Cerebellar nuclear complex (tissue), 1 donor: ENCODE data around the gene IL24.

Source experiments
- DNase-seq, 2 experiments: peaks; one replicate each; lab custom pipeline; 2025; lab: John Stamatoyannopoulos, UW

The IL24 gene

GRCh38 chr1:206925106-206925736 lies 28.0 kb downstream of the IL24 start:
- no peak for DNase-seq

GRCh38 chr1:206926286-206926685 lies 29.0 kb downstream of the IL24 start:
- DNase-seq, result peak; percentile 6 to 30

DNA sequence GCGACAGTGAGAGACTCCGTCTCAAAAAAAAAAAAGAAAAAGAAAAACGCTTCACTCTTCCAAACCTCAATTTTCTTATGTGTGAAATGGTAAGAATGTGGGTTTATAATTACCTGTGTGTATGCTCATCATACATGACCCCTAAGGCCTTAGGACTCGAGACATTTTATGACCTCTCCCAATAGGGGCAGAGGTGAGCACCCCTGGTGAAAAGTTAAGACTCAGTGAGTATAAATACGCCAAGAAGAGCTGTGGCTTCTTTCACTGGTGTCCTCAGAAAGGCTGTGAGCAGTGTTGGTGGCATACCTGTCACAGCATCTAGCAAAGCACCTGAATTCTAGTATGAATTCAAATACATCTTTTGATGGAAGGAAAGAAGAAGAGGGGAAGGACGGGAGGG lies 32.3 kb downstream of the IL24 start:
- no peak for DNase-seq

- no peak for DNase-seq
Measured at GRCh38 chr1:206930210-206930798, 33.1 kb downstream of the IL24 start.

DNA sequence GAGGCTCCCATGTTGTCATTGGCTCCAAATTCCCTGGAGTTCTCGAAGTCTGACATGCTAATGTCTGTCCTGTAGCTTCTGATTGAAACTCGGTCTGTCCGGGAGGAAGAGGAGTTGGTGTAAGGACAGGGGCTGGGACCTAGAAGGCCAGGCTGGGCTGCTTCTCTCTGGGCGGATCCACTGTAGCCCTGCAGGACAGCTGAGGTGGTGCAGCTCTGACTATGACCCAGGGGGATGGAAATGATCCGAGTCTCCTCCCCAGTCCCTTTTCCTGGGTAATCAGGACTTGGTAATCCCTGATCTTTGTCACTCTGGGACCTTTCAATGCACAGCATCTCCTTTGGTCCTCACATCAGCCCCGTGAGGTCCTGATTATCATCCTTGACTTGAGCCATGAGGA lies 34.5 kb downstream of the IL24 start:
- DNase-seq, result no peak

- DNase-seq, result no peak
Measured at GRCh38 chr1:206932177-206932576, 34.9 kb downstream of the IL24 start.

DNA sequence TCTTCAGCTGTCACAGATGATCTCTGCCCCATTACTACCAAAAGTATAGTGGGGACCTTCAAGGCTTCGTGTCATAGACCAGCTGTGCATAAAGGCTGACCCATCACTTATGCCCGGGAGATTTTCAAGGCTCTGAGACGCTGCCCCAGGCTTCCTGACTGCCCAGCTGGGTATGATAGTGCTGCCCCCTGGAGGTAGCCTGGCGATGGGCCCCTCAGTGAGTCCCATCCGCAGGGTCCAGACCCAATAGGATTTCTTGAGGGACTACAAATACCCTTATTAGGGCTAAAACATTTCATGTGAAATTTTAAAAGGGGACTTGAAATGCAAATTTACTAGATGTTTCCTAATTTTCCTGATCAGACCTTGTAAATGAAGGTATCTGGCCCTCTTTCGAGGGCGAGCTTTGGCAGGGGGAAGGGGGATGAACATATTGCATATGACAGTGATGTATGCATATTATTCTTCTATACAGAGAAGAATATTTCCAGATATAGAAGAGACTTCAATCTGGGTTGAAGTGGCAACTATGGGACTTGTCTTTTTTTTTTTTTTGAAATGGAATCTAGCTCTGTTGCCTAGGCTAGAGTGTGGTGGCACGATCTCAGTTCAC lies 36.2 kb downstream of the IL24 start:
- DNase-seq, result no peak

- DNase-seq, result no peak
Measured at GRCh38 chr1:206935491-206936067, 38.3 kb downstream of the IL24 start.

DNA sequence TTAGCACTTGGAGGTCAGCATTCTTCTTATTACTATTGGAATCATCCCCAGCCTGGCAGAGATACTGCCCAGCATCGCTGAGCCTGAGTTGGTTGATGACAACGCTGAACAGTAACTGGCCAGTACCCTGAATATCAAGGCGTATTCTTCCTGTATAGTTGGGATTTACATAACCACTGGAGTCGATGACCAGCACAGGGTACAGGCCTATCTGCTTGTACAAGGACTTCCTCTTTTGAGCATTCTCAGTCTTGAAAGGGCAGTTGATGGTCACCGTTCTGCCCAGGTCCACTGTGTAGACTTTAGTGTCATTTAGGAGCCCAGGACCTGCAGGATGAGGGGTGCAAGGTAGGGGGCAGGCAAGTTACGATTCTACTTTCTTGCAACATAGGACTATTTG lies 40.2 kb downstream of the IL24 start:
- DNase-seq, result no peak

- DNase-seq, result no peak
Measured at GRCh38 chr1:206939131-206939530, 41.9 kb downstream of the IL24 start.

GRCh38 chr1:206939841-206940587 lies 42.8 kb downstream of the IL24 start:
- DNase-seq, result no peak

DNA sequence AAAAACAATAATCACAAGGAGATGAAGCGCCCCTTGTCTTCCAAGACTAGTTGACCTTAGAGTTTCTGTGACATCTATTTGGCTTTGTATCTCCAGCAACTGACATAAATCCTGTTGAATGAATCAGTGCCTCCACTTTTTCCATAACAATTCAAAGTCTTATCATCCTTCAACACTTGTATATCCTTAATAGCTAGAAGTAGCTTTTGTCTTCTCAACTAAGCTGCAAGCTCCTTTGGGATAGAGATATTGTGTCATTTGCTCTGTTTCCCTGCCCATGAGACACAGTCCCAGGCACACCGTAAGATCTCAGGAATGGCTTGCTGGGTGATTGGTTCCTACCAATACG lies 43.3 kb downstream of the IL24 start:
- no peak for DNase-seq

DNA sequence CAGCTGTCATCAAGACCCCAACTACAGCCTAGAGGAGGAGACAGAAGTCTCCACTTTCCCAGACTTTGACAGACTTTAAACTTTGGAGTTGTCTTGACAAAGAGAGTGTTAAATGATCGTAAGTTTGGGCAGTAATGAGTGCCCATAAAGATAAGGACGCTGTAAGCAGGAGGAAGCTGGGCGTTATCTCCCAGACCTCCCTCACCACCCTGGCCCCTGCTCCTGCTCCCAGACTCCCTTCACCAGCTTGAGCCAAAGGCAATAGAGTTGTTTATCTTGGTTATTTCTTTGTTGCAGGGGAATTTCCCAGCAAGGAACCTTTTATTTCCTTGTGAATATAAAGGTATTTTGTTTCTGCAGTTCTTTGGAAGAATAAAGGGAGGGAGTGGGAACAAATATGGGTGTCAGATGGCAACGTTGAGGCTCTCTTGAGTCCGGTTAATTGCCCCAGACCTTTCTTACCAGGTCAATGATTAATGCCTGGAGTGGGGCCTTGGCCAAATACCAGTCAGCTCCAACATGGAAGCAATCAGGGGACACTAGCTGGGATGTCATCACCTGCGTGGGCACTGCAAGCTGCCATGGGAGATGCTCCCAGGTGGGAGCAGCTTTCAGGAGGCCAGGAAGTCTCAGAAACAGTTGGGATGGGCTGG lies 44.6 kb downstream of the IL24 start:
- DNase-seq, result no peak

GRCh38 chr1:206944703-206945102 lies 47.5 kb downstream of the IL24 start:
- no peak for DNase-seq

GRCh38 chr1:206945779-206946178 lies 48.5 kb downstream of the IL24 start:
- no peak for DNase-seq

DNA sequence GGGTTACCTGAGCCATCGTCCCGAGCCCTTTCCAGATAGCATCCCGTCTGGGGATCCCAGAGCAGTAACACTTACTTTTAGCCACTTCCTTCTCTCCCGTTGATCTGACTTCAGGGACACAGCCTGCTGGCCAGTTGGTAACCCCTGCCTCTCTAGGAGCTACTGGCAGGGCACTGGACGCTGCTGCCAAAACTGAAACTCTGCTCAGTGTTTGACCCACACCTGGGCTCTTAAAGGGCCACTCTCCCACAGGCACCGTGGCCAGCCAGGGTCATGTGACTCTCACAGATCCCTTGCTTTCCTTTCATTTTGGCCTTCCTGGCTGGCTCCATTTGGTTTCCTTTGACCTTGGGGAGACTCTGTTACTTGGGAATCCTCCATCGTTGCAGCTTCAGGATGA lies 49.0 kb downstream of the IL24 start, which contains the start of gene PIGR:
Gene PIGR, minus strand, starts transcription at position 206 of the 400 bp plus-strand sequence. CDS start 5,935 bp downstream, outside the sequence.
- DNase-seq, result no peak

DNA sequence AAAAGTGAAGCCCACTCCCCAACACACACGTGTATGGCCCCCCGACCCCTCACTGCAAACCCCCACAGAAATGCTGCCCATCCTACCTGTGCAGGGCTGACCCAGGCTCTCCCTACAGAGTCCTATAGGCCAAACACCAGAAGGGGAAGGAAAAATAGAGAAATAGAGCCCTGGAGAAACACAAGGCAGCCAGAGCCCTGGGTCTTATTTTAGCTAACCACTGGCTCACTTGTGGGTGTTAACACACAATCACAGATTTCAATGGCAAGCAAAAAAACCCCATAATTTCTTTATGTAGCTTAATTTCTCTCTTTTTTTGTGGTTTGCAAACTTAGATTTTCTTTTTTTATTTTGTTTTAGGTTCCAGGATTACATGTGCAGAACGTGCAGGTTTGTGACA lies 50.0 kb downstream of the IL24 start:
- DNase-seq, result no peak

- DNase-seq, result no peak
Measured at GRCh38 chr1:206949208-206949607, 52.0 kb downstream of the IL24 start.

DNA sequence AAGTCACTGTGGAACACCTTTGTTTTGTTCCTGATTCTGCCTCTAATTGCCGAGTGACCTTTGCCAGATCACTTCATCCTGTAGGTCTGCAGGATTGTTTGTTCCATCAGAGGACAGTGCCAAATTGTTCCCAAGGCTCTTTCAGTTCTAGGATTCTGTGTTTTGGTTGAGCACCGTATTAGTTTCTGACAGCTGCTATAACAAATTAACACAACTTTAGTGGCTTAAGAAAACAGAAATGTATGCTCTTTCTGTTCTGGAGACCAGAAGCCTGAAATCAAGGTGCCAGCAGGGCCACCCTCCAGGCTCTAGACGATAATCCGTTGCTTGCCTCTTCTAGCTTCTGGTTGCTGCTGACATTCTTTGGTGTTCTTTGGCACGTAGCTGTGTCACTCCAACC lies 52.4 kb downstream of the IL24 start:
- no peak for DNase-seq

DNA sequence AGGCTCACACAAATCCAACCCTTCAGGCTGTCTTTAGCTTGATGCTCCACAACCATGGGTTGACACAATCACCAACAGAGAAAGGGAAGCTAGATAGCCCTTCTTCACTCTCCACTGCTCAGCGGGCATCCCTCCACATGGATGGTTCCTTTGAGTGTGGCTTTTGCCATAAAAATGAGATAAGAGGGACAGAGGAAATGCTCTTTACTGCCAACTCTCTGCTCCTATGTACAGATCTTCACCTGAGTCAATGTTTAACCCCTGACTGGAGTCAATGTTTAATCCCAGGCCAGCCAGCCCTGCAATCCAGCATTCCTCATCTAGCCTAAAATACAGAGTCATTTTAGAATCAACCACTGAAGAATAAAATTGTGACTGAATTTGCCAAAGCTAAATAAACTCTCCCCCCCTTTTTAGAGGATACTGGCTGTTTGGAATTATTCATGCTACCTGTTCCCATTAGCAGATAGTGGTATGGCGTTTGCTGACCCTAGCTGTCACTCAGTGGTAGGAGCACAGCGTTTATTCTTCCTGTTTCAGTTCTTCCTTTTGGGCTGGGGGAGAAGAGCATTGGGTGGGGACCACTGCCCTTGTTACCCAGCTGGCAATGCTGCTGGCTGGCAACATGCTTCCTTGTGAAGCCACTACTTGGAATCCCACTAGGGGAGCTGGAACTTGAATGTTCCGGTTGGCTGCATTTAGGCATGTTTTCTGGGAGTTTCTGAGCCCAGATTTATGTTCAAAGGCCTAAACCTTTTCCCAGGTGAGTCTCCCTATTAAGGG lies 54.3 kb downstream of the IL24 start:
- no peak for DNase-seq

DNA sequence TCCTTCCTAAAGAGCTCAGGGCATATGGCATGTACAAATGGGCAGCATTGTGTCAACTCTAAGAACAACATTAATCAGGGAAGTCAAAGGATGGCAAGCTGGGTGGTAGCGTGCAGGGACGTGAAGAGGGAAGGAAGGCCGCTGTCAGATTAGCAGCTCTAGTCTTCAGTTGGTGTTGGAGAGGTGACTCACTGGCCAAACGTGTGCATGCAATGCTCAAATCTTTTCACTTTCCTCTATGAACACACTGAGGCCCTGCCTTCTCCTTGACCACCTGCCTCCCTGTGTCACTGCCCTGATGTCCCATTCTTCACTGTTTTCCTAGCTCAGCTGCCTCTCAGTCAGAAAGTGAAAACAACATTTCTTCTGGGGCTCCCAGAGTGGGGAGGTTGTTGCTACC lies 54.9 kb downstream of the IL24 start:
- DNase-seq, result no peak
